ENCODE data around the gene RHBDF1. TPM values are rescaled to one million over a fixed set of nuclear protein-coding genes. Genes with fewer than 3 reads are reported as not detected.

The RHBDF1 gene
- total and polyA plus RNA-seq, 2 experiments from 2014 or later = 22.6 to 24.5 TPM

GRCh38 chr16:77807-78443 is 5.5 kb upstream of the RHBDF1 start, which contains the start of gene MPG:
Gene MPG (plus strand): TSS chr16:78225. CDS start chr16:78310, 85 bp downstream.
- peaks cover 44% of the 10 kb centered on the region for H3K4me1 Mint-ChIP-seq
- peaks cover 22% of the 10 kb centered on the region for H3K27me3 Mint-ChIP-seq (ENCODE audit: insufficient read depth, low read depth, poor library complexity)
- ATAC-seq (peak; percentile 31), DNase-seq (ENCODE audit: low spot score) (peak; percentile 77)
- Histone ChIP-seq H3K4me2 (peak within 1 kb of the TSS; percentile 84), H4K20me1 (replicated peaks; ENCODE audit: insufficient read depth) (no peaks in the 10 kb centered on the region), H3K4me1 (ENCODE audit: insufficient read depth) (peaks cover 37% of the 10 kb centered on the region), H3K79me2 (replicated peaks; ENCODE audit: insufficient read depth) (no peaks in the 10 kb centered on the region), H3K4me3 (peak within 1 kb of the TSS; percentile 64), H3K36me3 (ENCODE audit: insufficient read depth) (no peaks in the 10 kb centered on the region), H3F3A (replicated peaks; ENCODE audit: low read depth) (peaks cover 17% of the 10 kb centered on the region; the same call in 1 of the 2 replicates), H2AFZ (peak within 1 kb of the TSS; percentile 28), H3K9me2 (ENCODE audit: insufficient read depth) (no peaks in the 10 kb centered on the region), H3K27ac (ENCODE audit: low read depth) (no peak within 1 kb of the TSS), H3K27me3 (ENCODE audit: insufficient read depth) (no peaks in the 10 kb centered on the region)
- peak within 1 kb of the TSS; percentile 82 for H3K4me3 Mint-ChIP-seq
- H3K36me3 Mint-ChIP-seq (ENCODE audit: low read depth) = no peaks in the 10 kb centered on the region
- no peaks in the 10 kb centered on the region for H3K9me3 Mint-ChIP-seq
- H3K27ac Mint-ChIP-seq = no peak within 1 kb of the TSS
- TF ChIP-seq, protein P1, sequence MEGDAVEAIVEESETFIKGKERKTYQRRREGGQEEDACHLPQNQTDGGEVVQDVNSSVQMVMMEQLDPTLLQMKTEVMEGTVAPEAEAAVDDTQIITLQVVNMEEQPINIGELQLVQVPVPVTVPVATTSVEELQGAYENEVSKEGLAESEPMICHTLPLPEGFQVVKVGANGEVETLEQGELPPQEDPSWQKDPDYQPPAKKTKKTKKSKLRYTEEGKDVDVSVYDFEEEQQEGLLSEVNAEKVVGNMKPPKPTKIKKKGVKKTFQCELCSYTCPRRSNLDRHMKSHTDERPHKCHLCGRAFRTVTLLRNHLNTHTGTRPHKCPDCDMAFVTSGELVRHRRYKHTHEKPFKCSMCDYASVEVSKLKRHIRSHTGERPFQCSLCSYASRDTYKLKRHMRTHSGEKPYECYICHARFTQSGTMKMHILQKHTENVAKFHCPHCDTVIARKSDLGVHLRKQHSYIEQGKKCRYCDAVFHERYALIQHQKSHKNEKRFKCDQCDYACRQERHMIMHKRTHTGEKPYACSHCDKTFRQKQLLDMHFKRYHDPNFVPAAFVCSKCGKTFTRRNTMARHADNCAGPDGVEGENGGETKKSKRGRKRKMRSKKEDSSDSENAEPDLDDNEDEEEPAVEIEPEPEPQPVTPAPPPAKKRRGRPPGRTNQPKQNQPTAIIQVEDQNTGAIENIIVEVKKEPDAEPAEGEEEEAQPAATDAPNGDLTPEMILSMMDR (conservative IDR thresholded peaks at IDR 0.05; ENCODE audit: low read depth in 2 of 2) = no peak
- TF ChIP-seq EZH2phosphoT487 (IDR thresholded peaks at IDR 0.05; ENCODE audit: unreplicated experiment) (no peak), STAT1 (IDR thresholded peaks at IDR 0.05; ENCODE audit: unreplicated experiment) (no peak), NANOG (IDR thresholded peaks at IDR 0.05; ENCODE audit: borderline replicate concordance) (no peak), POLR2AphosphoS5 (IDR thresholded peaks at IDR 0.05; ENCODE audit: low read depth) (peak; percentile 55), ZNF331 (CRISPR knock-in tag; IDR thresholded peaks at IDR 0.05; ENCODE audit: low read depth) (no peak), EZH2 (IDR thresholded peaks at IDR 0.05; ENCODE audit: low read depth, unreplicated experiment) (no peak)

DNA sequence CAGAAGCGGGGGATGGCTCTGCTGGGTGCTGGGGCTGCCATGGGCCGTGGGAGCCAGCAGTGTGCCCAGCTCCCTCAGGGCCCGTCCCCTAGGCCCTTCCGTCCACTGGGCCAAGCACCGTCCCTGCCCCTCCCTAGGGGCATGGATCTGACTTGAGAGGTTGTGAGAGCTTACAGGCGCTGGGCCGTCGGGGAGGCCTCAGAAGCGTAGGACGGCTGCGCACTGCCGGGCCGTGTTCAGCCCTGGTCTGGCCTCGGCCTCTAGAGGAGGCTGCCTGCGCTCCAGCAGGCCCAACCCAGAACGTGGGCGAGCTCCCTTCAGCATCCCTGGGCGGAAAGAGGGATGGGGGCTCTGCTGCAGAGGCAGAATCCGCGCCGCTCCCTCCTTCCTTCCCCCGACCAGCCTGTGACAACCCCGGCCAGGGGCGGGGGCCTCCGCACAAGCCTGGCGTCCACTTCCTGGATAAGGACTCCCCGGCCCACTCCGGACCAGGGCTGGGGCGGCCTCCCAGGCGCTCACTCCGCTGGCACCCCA is 4.9 kb upstream of the RHBDF1 start:
- peak; percentile 80 for DNase-seq (ENCODE audit: low spot score)
- Histone ChIP-seq H3F3A (replicated peaks; ENCODE audit: low read depth) (peaks cover 17% of the 10 kb centered on the region; the same call in 1 of the 2 replicates), H3K4me2 (peak overlapping the region; percentile 84), H4K20me1 (replicated peaks; ENCODE audit: insufficient read depth) (no peaks in the 10 kb centered on the region), H3K4me3 (peak overlapping the region; percentile 64), H3K36me3 (ENCODE audit: insufficient read depth) (no peaks in the 10 kb centered on the region), H3K27ac (ENCODE audit: low read depth) (no peak overlapping the region), H3K27me3 (ENCODE audit: insufficient read depth) (no peaks in the 10 kb centered on the region), H3K79me2 (replicated peaks; ENCODE audit: insufficient read depth) (no peaks in the 10 kb centered on the region), H3K4me1 (ENCODE audit: insufficient read depth) (peaks cover 37% of the 10 kb centered on the region), H2AFZ (peak overlapping the region; percentile 28), H3K9me2 (ENCODE audit: insufficient read depth) (no peaks in the 10 kb centered on the region)
- Mint-ChIP-seq H3K36me3 (ENCODE audit: low read depth) (no peaks in the 10 kb centered on the region), H3K4me1 (peaks cover 43% of the 10 kb centered on the region), H3K27ac (no peak overlapping the region), H3K4me3 (peak overlapping the region; percentile 69), H3K9me3 (no peaks in the 10 kb centered on the region), H3K27me3 (ENCODE audit: insufficient read depth, low read depth, poor library complexity) (peaks cover 22% of the 10 kb centered on the region)
- TF ChIP-seq, protein P2, sequence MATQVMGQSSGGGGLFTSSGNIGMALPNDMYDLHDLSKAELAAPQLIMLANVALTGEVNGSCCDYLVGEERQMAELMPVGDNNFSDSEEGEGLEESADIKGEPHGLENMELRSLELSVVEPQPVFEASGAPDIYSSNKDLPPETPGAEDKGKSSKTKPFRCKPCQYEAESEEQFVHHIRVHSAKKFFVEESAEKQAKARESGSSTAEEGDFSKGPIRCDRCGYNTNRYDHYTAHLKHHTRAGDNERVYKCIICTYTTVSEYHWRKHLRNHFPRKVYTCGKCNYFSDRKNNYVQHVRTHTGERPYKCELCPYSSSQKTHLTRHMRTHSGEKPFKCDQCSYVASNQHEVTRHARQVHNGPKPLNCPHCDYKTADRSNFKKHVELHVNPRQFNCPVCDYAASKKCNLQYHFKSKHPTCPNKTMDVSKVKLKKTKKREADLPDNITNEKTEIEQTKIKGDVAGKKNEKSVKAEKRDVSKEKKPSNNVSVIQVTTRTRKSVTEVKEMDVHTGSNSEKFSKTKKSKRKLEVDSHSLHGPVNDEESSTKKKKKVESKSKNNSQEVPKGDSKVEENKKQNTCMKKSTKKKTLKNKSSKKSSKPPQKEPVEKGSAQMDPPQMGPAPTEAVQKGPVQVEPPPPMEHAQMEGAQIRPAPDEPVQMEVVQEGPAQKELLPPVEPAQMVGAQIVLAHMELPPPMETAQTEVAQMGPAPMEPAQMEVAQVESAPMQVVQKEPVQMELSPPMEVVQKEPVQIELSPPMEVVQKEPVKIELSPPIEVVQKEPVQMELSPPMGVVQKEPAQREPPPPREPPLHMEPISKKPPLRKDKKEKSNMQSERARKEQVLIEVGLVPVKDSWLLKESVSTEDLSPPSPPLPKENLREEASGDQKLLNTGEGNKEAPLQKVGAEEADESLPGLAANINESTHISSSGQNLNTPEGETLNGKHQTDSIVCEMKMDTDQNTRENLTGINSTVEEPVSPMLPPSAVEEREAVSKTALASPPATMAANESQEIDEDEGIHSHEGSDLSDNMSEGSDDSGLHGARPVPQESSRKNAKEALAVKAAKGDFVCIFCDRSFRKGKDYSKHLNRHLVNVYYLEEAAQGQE (IDR thresholded peaks at IDR 0.05; ENCODE audit: unreplicated experiment) = peak; percentile 25
- TF ChIP-seq ZNF114 (CRISPR knock-in tag; IDR thresholded peaks at IDR 0.05) = no peak
- ATAC-seq = peak; percentile 45

All from GM23338 (cell line).